Sigmoid colon (tissue), 7 donors: ENCODE measurements around the gene EIF4EBP3. TPM values are rescaled to one million over a fixed set of nuclear protein-coding genes. Genes with fewer than 3 reads are reported as not detected.

Source experiments
- DNase-seq: peaks from one replicate; pipeline ENCODE4 v3.0.0-alpha.2; 2019
- H3K27ac ChIP-seq, 4 donors: fragments of 200-600 bp; sonication (generic); one replicate each; pipeline ENCODE4 v1.5.1; 2016 to 2019; ENCODE audit warnings: mild to moderate bottlenecking in 1 of 4
- H3K27me3 ChIP-seq, 3 donors: fragments of 200-600 bp; sonication (generic); one replicate each; pipeline ENCODE4 v1.5.1; 2019; ENCODE audit warnings: mild to moderate bottlenecking in 1 of 3
- H3K36me3 ChIP-seq, 4 donors: fragments of 200-600 bp; sonication (generic); one replicate each; pipeline ENCODE4 v1.5.1; 2016 to 2019
- H3K4me1 ChIP-seq, 4 donors: fragments of 200-600 bp; sonication (generic); one replicate each; pipeline ENCODE4 v1.5.1; 2017 to 2019
- H3K4me3 ChIP-seq, 4 donors: fragments of 200-600 bp; sonication (generic); one replicate each; pipeline ENCODE4 v1.5.1; 2017 to 2019; ENCODE audit warnings: mild to moderate bottlenecking in 2 of 4, moderate library complexity in 1 of 4
- H3K9me3 ChIP-seq, 4 donors: fragments of 200-600 bp in 3 of 4; sonication (generic) in 3 of 4; one replicate each; pipeline versions ENCODE4 v1.5.1 to v1.6.1; 2013 to 2019
- EP300 ChIP-seq, 4 donors: sonication (generic); formaldehyde crosslinking; IDR thresholded peaks; one replicate each; pipeline ENCODE4 v1.6.1; 2017; ENCODE audit warnings: antibody characterized with exemption in 4 of 4
- POLR2A ChIP-seq, 2 donors: fragments of 450-650 bp; IDR thresholded peaks; one replicate each; pipeline ENCODE4 v1.6.1; 2016; ENCODE audit warnings: antibody characterized with exemption in 2 of 2, mild to moderate bottlenecking in 2 of 2, moderate library complexity in 2 of 2
- POLR2AphosphoS5 ChIP-seq, 4 donors: sonication (generic); formaldehyde crosslinking; IDR thresholded peaks; one replicate each; pipeline ENCODE4 v1.6.1; 2017; ENCODE audit warnings: antibody characterized with exemption in 4 of 4
- WGBS, 2 donors: extraction: QIAGEN DNeasy Blood & Tissue Kit; methylation state at CpG; one replicate each; pipeline ENCODE4 v1.1.7; 2013; 5-methylcytosine and 5-hydroxymethylcytosine counted together
- intact Hi-C: fragments of 100-400 bp; cut with DNase I; formaldehyde crosslinking; loops from one replicate; pipeline ENCODE4 v1.15.1; 2023
- polyA plus RNA-seq, 3 donors: library from polyadenylated mRNA; stranded (reverse); fragments of 200-250 nt; gene quantifications; one replicate each; pipeline ENCODE4 v1.2.3, GENCODE V29; 2013
- total RNA-seq, 4 donors: library from RNA; depleted of rRNA; stranded (reverse); fragments of >200 nt; gene quantifications; one replicate each; pipeline ENCODE4 v1.1.0, GENCODE V29; 2016
- TF ChIP-seq, protein P1 (sequence below), 4 experiments: fragments of 450-650 bp in 3 of 4; fragments of 200-600 bp in 1 of 4; IDR thresholded peaks; one replicate each; pipeline ENCODE4 v1.5.1; 2016 to 2019; ENCODE audit warnings: antibody characterized with exemption in 4 of 4, mild to moderate bottlenecking in 3 of 4, moderate library complexity in 2 of 4
- donor health status: healthy with polysubstance abuse.
- donor health status: Bipolar disorder and iron deficiency.
- donor health status: healthy.

Gene EIF4EBP3
- total and polyA plus RNA-seq, 7 donors, result 6.5 to 60.7 (median 21.0) TPM

DNA sequence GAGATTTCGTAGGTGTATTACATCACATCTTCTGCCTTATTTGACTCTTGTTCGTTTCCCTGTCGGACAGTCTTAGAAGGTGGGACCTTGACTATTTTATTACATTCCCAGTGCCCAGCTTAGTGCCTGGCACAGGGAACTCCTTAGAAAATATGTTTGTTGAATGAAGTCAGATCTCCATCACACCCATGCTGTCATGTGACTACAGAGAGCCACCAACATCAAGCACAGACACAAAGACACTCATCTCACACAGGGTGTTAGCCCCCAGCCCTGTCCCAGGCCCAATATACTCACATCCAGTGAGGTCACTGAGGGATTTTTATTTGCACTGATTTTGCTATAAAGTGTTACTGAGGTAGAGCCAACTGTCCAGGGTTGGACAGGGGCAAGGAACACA is 10.5 kb downstream of the EIF4EBP3 start:
- Histone ChIP-seq H3K36me3 (peaks cover 0 to 34% (median 0%) of the 10 kb centered on the region in 4 donors), H3K4me3 (no peak overlapping the region), H3K27me3 (no peaks in the 10 kb centered on the region), H3K4me1 (peaks cover 0 to 49% (median 40%) of the 10 kb centered on the region in 4 donors), H3K27ac (peak overlapping the region; percentile 82 to 98 (median 92)), H3K9me3 (no peaks in the 10 kb centered on the region)
- intact Hi-C loops, result loop anchor here (10.0 kb wide), 1 partner anchor 313 kb away; no protein-coding TSS in a partner anchor
- DNase-seq, result peak; percentile 26
- WGBS, 2 donors, result 82 to 86% methylated on average over 3 of the region's 3 CpGs
- TF ChIP-seq EP300 (IDR thresholded peaks at IDR 0.05) (no peak), POLR2AphosphoS5 (IDR thresholded peaks at IDR 0.05) (no peak), POLR2A (IDR thresholded peaks at IDR 0.05) (no peak)
- TF ChIP-seq, protein P1, sequence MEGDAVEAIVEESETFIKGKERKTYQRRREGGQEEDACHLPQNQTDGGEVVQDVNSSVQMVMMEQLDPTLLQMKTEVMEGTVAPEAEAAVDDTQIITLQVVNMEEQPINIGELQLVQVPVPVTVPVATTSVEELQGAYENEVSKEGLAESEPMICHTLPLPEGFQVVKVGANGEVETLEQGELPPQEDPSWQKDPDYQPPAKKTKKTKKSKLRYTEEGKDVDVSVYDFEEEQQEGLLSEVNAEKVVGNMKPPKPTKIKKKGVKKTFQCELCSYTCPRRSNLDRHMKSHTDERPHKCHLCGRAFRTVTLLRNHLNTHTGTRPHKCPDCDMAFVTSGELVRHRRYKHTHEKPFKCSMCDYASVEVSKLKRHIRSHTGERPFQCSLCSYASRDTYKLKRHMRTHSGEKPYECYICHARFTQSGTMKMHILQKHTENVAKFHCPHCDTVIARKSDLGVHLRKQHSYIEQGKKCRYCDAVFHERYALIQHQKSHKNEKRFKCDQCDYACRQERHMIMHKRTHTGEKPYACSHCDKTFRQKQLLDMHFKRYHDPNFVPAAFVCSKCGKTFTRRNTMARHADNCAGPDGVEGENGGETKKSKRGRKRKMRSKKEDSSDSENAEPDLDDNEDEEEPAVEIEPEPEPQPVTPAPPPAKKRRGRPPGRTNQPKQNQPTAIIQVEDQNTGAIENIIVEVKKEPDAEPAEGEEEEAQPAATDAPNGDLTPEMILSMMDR (IDR thresholded peaks at IDR 0.05), result no peak

DNA sequence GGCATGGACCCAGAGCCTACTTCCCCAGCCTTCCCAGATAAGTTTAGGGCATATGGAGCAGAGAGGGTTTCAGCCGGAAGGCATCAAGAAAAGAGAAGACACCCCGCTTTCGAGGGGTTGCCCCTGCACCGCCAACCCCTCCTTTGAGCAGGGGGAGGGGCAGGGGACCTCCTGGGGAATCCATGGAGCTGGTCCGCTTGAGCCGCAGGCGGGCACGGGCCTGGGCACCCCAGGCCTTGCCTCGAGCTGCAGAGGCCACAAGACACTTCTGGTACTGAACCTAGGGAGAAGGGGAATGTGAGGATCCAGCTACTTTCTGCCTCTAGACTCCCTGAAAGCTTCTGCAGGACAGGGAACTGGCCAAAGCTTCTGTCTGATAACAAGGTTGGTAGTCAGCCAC is 11.1 kb downstream of the EIF4EBP3 start:
- H3K4me3 ChIP-seq, result no peak overlapping the region
- 94 to 96% methylated on average over 9 of the region's 9 CpGs for WGBS, 2 donors
- H3K27ac ChIP-seq, result peak overlapping the region in 2 of 4 donors; percentile 82 to 98
- H3K36me3 ChIP-seq, result peaks cover 0 to 34% (median 0%) of the 10 kb centered on the region in 4 donors
- no peaks in the 10 kb centered on the region for H3K27me3 ChIP-seq
- peaks cover 0 to 51% (median 46%) of the 10 kb centered on the region in 4 donors for H3K4me1 ChIP-seq
- TF ChIP-seq, protein P1 (IDR thresholded peaks at IDR 0.05), result no peak
- no peaks in the 10 kb centered on the region for H3K9me3 ChIP-seq
- DNase-seq, result peak; percentile 60
- intact Hi-C loops, result loop anchor here (10.0 kb wide), 1 partner anchor 314 kb away; no protein-coding TSS in a partner anchor

DNA sequence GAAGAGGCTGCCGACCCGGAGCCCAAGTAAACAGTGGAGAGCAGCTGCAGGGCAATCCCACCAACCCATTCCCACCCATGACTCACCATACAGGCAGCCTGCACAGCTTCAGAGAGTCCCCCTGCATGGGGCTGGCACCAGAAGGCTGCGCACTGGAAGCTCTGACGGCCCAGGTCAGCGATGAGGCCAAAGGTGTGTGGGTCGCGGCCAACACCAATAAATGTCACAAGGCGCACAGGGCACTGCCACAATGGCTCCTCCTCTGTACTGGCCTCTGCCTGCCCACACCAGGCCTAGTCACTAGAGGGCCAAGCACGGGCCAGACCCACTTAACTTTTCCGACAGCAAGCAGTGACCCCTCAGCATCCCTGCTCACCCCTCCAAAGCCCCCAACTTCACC is 12.8 kb downstream of the EIF4EBP3 start:
- Histone ChIP-seq H3K27ac (no peak overlapping the region), H3K9me3 (no peaks in the 10 kb centered on the region), H3K36me3 (peaks cover 0 to 34% (median 0%) of the 10 kb centered on the region in 4 donors), H3K4me1 (peaks cover 0 to 45% (median 43%) of the 10 kb centered on the region in 4 donors), H3K4me3 (no peak overlapping the region), H3K27me3 (no peaks in the 10 kb centered on the region)
- peak; percentile 59 for DNase-seq
- intact Hi-C loops, result no loop called here
- TF ChIP-seq POLR2AphosphoS5 (IDR thresholded peaks at IDR 0.05) (no peak), POLR2A (IDR thresholded peaks at IDR 0.05) (no peak), EP300 (IDR thresholded peaks at IDR 0.05) (no peak)
- TF ChIP-seq, protein P1 (IDR thresholded peaks at IDR 0.05), result no peak
- 90 to 91% methylated on average over 10 of the region's 10 CpGs for WGBS, 2 donors

DNA sequence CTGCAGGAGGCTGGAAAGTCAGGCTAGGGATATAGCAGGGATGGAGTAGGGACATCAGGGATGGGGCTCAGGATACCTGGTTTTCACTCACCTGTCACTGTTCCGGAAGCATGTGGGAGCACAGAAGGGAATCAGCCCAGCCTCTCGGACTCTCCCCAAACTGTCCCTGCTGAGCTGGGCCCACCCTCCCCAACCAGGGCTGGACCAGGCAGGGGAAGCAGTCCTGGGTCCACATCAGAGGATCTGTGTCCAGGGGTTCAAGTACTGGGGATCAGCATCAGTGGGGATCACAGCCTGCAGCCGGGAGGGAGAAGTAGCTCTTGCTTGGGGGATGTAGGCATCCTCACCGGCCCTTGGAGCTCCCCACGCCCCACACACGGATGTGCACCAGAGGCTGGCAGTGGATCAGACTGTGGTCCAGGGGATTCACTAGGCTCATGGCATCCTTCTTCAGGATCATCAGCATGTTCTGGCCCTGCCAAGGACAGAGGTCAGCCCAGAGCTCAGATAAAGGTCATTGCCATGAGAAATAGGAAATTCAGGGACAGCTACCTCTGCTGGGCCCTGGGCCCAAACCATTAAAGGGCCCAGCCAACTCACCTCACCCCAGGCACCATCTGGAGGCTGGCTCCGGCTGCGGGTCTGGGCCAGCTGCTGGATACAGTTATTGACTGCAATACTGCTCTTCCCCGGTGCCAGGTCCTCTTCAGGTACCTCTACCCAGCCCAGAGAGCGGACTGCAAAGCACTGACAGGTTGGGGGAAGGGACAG is 14.5 kb downstream of the EIF4EBP3 start:
- Histone ChIP-seq H3K9me3 (no peaks in the 10 kb centered on the region), H3K4me1 (peaks cover 0 to 46% (median 44%) of the 10 kb centered on the region in 4 donors), H3K27ac (no peak overlapping the region), H3K27me3 (no peaks in the 10 kb centered on the region), H3K36me3 (peaks cover 0 to 37% (median 6%) of the 10 kb centered on the region in 4 donors), H3K4me3 (no peak overlapping the region)
- TF ChIP-seq EP300 (IDR thresholded peaks at IDR 0.05) (no peak), POLR2AphosphoS5 (IDR thresholded peaks at IDR 0.05) (no peak), POLR2A (IDR thresholded peaks at IDR 0.05) (no peak)
- TF ChIP-seq, protein P1 (IDR thresholded peaks at IDR 0.05), result no peak
- 93 to 97% methylated on average over 10 of the region's 10 CpGs for WGBS, 2 donors
- intact Hi-C loops, result loop anchor here (2.0 kb wide), 1 partner anchor 13 kb away; no protein-coding TSS in a partner anchor
- peak; percentile 57 for DNase-seq
